Nucleus accumbens (tissue), 56 donors: Measurements from ENCODE around the gene NR6A1.

Source experiments
- DNase-seq, 56 donors: peaks; one replicate each; lab custom pipeline; 2025; lab: John Stamatoyannopoulos, UW

NR6A1 gene

GRCh38 chr9:124467410-124468060 is 303.6 kb downstream of the NR6A1 start:
- no peak for DNase-seq
